ENCODE measurements around the gene SPINK5.

The SPINK5 gene

DNA sequence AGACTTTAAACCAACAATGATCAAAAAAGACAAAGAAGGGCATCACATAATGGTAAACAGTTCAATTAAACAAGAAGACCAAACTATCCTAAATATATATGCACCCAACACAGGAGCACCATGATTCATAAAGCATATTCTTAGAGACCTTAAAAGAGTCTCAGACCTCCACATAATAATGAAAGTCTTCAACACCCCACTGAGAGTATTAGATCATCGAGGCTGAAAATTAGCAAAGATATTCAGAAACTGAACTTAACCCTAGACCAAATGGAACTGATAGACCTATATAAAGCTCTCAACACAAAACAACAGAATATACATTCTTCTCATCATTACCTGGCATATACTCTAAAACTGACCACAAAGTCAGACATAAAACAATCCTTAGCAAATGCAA lies 92.8 kb downstream of the SPINK5 start:
- H3K4me2 ChIP-seq (ENCODE audit: low read depth, low read length, poor library complexity, severe bottlenecking) = no peak overlapping the region
- no peaks in the 10 kb centered on the region for H3K9me3 ChIP-seq (ENCODE audit: insufficient read depth, low read length)
- no peaks in the 10 kb centered on the region for H4K20me1 ChIP-seq (ENCODE audit: low read depth, low read length)
- no peaks in the 10 kb centered on the region for H3K27me3 ChIP-seq (ENCODE audit: low read length)
- H3K79me2 ChIP-seq (ENCODE audit: insufficient read depth, low read length) = no peaks in the 10 kb centered on the region
- no peak overlapping the region for H3K4me3 ChIP-seq (ENCODE audit: insufficient read depth, low read length, poor library complexity, severe bottlenecking)
- no peak overlapping the region for H3K9ac ChIP-seq (ENCODE audit: low read length)
- H2AFZ ChIP-seq (ENCODE audit: low read depth, low read length, severe bottlenecking) = no peak overlapping the region
- no peaks in the 10 kb centered on the region for H3F3A ChIP-seq (ENCODE audit: insufficient read depth)
- TF ChIP-seq, protein P1, sequence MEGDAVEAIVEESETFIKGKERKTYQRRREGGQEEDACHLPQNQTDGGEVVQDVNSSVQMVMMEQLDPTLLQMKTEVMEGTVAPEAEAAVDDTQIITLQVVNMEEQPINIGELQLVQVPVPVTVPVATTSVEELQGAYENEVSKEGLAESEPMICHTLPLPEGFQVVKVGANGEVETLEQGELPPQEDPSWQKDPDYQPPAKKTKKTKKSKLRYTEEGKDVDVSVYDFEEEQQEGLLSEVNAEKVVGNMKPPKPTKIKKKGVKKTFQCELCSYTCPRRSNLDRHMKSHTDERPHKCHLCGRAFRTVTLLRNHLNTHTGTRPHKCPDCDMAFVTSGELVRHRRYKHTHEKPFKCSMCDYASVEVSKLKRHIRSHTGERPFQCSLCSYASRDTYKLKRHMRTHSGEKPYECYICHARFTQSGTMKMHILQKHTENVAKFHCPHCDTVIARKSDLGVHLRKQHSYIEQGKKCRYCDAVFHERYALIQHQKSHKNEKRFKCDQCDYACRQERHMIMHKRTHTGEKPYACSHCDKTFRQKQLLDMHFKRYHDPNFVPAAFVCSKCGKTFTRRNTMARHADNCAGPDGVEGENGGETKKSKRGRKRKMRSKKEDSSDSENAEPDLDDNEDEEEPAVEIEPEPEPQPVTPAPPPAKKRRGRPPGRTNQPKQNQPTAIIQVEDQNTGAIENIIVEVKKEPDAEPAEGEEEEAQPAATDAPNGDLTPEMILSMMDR (IDR thresholded peaks at IDR 0.05; ENCODE audit: insufficient read depth, low read length, poor library complexity, severe bottlenecking) = no peak
- no peak for TF ChIP-seq EZH2phosphoT487 (conservative IDR thresholded peaks at IDR 0.05; ENCODE audit: low read length)
- H3K27ac ChIP-seq (ENCODE audit: low read depth, low read length) = no peak overlapping the region
- H3K9me2 ChIP-seq (replicated peaks; ENCODE audit: insufficient read depth, low read length) = no peaks in the 10 kb centered on the region
- no peaks in the 10 kb centered on the region for H3K36me3 ChIP-seq (ENCODE audit: low read length)

DNA sequence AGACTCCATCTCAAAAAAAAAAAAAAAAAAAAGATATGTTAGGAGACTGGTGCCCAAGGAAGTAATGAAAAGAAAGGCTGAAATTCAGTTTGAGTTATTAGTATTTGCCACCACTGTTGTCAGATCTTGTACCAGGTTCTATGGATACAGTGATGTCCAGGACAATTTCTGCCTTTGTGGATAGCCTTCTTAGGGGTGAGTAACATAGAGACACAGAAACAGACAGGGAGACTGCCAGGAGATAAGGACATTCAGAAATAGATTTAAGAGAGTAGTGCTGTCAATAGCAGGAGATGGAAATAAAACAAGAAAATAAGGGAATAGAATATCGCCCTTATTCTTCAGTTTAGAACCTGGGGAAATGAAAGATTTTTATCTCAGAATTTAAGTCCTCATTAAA lies 98.3 kb downstream of the SPINK5 start:
- no peaks in the 10 kb centered on the region for H3K9me2 ChIP-seq (replicated peaks; ENCODE audit: insufficient read depth, low read length)
- no peaks in the 10 kb centered on the region for H3K79me2 ChIP-seq (ENCODE audit: insufficient read depth, low read length)
- no peak overlapping the region for H2AFZ ChIP-seq (ENCODE audit: low read depth, low read length, severe bottlenecking)
- no peaks in the 10 kb centered on the region for H3K36me3 ChIP-seq (ENCODE audit: low read length)
- no peaks in the 10 kb centered on the region for H3K9me3 ChIP-seq (ENCODE audit: insufficient read depth, low read length)
- no peaks in the 10 kb centered on the region for H3F3A ChIP-seq (ENCODE audit: insufficient read depth)
- H4K20me1 ChIP-seq (ENCODE audit: low read depth, low read length) = no peaks in the 10 kb centered on the region
- H3K4me2 ChIP-seq (ENCODE audit: low read depth, low read length, poor library complexity, severe bottlenecking) = no peak overlapping the region
- no peaks in the 10 kb centered on the region for H3K27me3 ChIP-seq (ENCODE audit: low read length)
- TF ChIP-seq EZH2phosphoT487 (conservative IDR thresholded peaks at IDR 0.05; ENCODE audit: low read length) = no peak
- TF ChIP-seq, protein P1 (IDR thresholded peaks at IDR 0.05; ENCODE audit: insufficient read depth, low read length, poor library complexity, severe bottlenecking) = no peak
- H3K4me3 ChIP-seq (ENCODE audit: insufficient read depth, low read length, poor library complexity, severe bottlenecking) = no peak overlapping the region
- H3K9ac ChIP-seq (ENCODE audit: low read length) = no peak overlapping the region
- H3K27ac ChIP-seq (ENCODE audit: low read depth, low read length) = no peak overlapping the region

DNA sequence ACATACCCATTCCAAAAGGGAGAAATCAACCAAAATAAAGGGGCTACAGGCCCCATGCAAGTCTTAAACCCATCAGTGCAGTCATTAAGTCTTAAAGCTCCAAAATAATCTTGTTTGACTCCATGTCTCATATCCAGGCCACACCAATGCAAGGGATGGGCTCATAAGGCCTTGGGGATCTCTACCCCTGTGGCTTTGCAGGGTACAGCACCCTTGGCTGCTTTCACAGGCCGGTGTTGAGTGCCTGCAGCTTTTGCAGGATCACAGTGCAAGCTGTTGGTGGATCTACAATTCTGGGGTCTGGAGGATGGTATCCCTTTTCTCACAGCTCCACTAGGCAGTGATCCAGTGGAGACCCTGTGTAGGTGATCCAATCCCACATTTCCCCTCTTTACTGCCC lies 99.6 kb downstream of the SPINK5 start:
- no peak for TF ChIP-seq EZH2phosphoT487 (conservative IDR thresholded peaks at IDR 0.05; ENCODE audit: low read length)
- H3K27me3 ChIP-seq (ENCODE audit: low read length) = no peaks in the 10 kb centered on the region

DNA sequence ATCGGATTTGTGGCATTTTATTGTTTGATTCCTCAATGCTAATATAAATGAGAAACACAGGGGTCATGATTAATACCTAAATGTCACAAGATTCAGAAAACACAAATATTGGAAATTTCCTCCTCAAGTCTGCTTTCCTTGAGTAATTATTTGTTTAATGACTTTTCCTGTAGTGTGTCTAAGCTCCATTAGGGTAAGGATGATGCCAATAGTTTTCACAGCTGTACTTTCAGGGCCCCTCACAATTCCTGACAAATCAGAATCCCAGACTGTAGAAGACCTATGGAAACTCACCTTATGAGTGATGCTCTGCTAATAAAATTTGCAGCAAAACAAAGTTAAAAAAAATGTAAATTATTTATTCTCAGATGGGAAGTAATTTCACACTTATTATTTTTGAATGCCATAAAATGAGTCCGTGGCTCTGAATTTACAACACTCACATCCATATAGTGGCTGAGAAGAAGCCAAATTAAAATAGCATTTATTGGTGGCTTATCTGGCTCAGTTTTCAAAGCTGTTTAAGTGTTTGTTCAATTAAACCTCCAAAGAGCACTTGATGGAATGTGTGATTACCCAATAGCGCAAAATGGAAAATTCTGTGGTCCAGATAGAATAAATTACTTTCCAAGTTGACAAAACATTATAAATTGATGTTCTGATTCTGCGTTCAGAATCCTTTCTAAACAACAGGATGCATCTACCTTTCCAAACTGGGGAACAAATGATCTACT lies 102.9 kb downstream of the SPINK5 start:
- Histone ChIP-seq H3K36me3 (ENCODE audit: low read length) (no peaks in the 10 kb centered on the region), H4K20me1 (ENCODE audit: low read depth, low read length) (no peaks in the 10 kb centered on the region), H3K27me3 (ENCODE audit: low read length) (no peaks in the 10 kb centered on the region), H2AFZ (ENCODE audit: low read depth, low read length, severe bottlenecking) (no peak overlapping the region), H3K4me3 (ENCODE audit: insufficient read depth, low read length, poor library complexity, severe bottlenecking) (no peak overlapping the region), H3K4me2 (ENCODE audit: low read depth, low read length, poor library complexity, severe bottlenecking) (no peak overlapping the region), H3F3A (ENCODE audit: insufficient read depth) (no peaks in the 10 kb centered on the region), H3K9me2 (replicated peaks; ENCODE audit: insufficient read depth, low read length) (no peaks in the 10 kb centered on the region), H3K9ac (ENCODE audit: low read length) (no peak overlapping the region), H3K27ac (ENCODE audit: low read depth, low read length) (no peak overlapping the region), H3K79me2 (ENCODE audit: insufficient read depth, low read length) (no peaks in the 10 kb centered on the region), H3K9me3 (ENCODE audit: insufficient read depth, low read length) (no peaks in the 10 kb centered on the region)
- TF ChIP-seq EZH2phosphoT487 (conservative IDR thresholded peaks at IDR 0.05; ENCODE audit: low read length) = no peak
- TF ChIP-seq, protein P1 (IDR thresholded peaks at IDR 0.05; ENCODE audit: insufficient read depth, low read length, poor library complexity, severe bottlenecking) = no peak

More for the DNA sequence above, 99.6 kb downstream of the SPINK5 start:
- Histone ChIP-seq H3F3A (ENCODE audit: insufficient read depth) (no peaks in the 10 kb centered on the region), H4K20me1 (ENCODE audit: low read depth, low read length) (no peaks in the 10 kb centered on the region), H3K9me2 (replicated peaks; ENCODE audit: insufficient read depth, low read length) (no peaks in the 10 kb centered on the region), H3K4me3 (ENCODE audit: insufficient read depth, low read length, poor library complexity, severe bottlenecking) (no peak overlapping the region), H3K79me2 (ENCODE audit: insufficient read depth, low read length) (no peaks in the 10 kb centered on the region), H3K36me3 (ENCODE audit: low read length) (no peaks in the 10 kb centered on the region), H2AFZ (ENCODE audit: low read depth, low read length, severe bottlenecking) (no peak overlapping the region), H3K9ac (ENCODE audit: low read length) (no peak overlapping the region), H3K4me2 (ENCODE audit: low read depth, low read length, poor library complexity, severe bottlenecking) (no peak overlapping the region), H3K9me3 (ENCODE audit: insufficient read depth, low read length) (no peaks in the 10 kb centered on the region), H3K27ac (ENCODE audit: low read depth, low read length) (no peak overlapping the region)
